GM12864 (cell line): ENCODE measurements around the gene CARS2.

ENCODE experiments used
- DNase-seq: peaks from one replicate; pipeline ENCODE4 v3.0.0-alpha.2; 2011; ENCODE audit warnings: low read depth
- H3K4me3 ChIP-seq: 2 replicates; pipeline ENCODE4 v1.5.1; 2011; ENCODE audit warnings: mild to moderate bottlenecking, low read depth, low read length, control low read depth
- TF ChIP-seq, protein P1 (sequence below): IDR thresholded peaks from 2 replicates; pipeline ENCODE4 v1.5.1; 2011; ENCODE audit warnings: low read depth, mild to moderate bottlenecking, moderate library complexity, low read length, control low read depth, inconsistent platforms; ENCODE audit errors: missing control alignments

CARS2 gene

GRCh38 chr13:110645750-110646149, 60.2 kb downstream of the CARS2 start:
- DNase-seq: no peak
- no peak overlapping the region for H3K4me3 ChIP-seq
- TF ChIP-seq, protein P1, sequence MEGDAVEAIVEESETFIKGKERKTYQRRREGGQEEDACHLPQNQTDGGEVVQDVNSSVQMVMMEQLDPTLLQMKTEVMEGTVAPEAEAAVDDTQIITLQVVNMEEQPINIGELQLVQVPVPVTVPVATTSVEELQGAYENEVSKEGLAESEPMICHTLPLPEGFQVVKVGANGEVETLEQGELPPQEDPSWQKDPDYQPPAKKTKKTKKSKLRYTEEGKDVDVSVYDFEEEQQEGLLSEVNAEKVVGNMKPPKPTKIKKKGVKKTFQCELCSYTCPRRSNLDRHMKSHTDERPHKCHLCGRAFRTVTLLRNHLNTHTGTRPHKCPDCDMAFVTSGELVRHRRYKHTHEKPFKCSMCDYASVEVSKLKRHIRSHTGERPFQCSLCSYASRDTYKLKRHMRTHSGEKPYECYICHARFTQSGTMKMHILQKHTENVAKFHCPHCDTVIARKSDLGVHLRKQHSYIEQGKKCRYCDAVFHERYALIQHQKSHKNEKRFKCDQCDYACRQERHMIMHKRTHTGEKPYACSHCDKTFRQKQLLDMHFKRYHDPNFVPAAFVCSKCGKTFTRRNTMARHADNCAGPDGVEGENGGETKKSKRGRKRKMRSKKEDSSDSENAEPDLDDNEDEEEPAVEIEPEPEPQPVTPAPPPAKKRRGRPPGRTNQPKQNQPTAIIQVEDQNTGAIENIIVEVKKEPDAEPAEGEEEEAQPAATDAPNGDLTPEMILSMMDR: no peak

GRCh38 chr13:110644892-110645521, 60.9 kb downstream of the CARS2 start:
- no peak overlapping the region for H3K4me3 ChIP-seq
- DNase-seq: no peak
- TF ChIP-seq, protein P1: peak; percentile 36

DNA sequence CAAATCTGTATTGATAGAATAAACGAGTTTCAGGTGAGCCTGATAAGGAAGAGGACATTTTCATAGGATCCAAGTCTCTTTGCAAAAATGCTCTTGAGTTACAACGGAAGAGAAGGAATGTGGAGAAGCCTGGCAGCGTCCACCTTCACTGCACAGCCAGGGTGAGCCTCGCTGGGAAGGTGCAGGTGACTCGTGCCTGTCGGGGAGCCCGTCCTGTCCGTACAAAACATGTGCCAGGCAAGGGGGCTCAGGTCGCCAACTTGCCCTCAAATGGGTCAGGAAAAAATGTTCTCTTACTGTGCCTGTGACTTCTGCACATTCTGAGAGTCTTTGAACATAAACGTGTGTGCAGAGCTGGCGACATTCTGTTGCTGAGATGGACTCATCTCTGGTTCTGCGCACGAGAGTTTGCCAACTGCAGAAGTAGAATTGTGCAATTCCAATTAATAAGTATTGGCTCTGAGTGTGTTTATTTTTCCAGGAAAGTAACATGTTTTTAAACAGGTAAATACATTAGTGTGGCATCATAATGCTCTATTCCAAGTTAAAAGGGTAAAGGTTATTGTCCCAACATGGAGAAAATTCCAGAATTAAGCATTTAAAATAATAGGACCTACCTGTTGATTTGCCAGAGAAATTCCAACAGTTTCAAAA, 62.0 kb downstream of the CARS2 start:
- DNase-seq: no peak
- TF ChIP-seq, protein P1: no peak
- no peak overlapping the region for H3K4me3 ChIP-seq

DNA sequence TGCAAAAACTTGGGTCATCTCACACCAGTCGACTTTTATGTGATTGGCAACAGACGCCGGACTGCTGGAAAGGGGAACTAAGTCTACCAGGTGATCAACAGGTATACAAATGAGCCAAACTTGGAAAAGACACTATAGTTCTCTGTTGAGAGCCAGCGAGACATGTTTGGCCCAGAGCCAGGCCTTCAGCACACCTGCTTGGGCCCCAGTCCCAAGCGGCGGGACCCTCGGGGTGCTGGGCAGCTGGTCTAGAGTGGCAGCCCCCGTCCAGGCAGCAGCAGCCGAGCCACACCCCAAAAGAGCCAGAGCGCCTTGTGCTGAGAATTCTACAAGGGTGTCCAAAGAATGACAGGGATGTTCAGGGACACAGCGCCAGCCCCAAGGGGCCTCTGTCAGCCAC, 62.6 kb downstream of the CARS2 start:
- H3K4me3 ChIP-seq: no peak overlapping the region
- DNase-seq: no peak
- TF ChIP-seq, protein P1: no peak

DNA sequence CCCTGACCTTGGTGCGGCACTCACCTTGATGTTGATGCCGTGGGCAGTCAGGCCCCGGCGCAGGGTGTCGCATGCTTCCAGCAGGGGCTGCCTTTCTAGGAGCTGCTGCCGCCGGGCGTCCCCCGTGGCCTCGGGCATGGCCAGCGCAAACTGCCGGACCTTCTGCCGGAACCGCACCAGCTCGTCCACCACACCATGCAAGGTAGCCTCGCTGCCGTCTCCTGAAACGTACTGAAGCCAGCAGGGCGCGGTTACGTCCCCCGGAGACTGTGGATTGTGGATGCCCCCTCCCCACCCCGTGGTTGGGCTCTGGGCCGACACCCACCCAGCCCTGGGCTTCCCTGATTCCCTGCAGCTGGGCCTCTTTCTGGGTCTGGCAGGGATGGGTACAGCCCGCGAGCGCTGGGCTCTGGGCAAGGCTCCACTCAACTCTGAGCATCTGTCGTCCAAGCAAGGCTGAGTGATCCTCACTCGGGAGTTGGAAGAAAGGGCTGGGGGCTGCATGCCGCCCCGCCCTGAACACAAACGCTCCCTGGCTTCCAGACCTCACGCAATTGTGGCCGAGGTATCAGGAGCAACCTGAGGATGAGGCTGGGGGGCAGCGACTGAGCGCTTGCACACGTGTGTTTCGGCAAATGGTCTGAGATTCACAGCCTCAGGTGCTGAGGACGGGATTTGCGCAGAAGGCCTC, 63.5 kb downstream of the CARS2 start:
- no peak for DNase-seq
- TF ChIP-seq, protein P1: no peak
- no peak overlapping the region for H3K4me3 ChIP-seq

DNA sequence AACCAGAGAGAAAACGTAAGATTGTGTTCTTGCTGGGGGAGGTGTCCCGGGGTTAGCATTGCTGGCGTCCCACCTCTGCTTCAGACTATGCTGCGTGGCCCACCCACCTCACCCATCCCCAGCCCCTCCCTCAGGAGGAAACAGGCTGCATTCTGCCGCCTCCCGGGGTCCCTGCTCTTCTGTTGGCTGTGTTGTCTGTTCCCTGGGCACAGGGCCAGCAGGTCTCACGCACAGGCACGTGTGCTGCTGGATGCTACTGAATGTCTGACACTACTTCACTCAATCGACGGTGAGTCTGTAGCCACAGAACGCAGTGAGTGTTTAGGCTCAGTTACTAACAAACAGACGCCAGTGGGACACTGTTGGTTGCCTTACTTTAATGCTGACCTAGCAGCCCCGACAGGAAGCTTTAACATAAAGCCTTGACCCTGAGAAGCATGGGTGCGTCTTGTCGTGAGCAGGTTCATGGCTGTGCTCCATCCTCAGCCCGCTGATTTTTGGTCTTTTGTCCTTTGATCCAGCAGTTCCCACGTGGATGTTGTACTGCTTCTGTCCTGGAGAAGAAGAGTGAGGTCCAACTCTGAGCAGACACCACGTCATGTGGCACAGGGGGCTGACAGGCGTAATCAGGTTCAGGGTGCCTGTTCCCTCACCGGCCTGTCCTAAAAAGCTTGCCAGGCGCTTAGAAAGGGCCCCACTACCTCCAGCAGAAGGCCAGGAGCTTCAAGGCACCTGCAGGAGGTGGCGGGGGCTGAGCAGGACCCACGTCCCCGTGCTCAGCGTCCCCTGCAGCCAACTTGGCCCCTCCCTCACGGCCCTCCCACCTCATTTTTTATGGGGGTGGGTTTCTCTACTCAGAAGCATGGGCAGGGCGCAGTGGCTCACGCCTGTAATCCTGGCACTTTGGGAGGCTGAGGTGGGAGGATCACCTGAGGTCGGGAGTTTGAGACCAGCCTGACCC, 64.6 kb downstream of the CARS2 start:
- TF ChIP-seq, protein P1: no peak
- no peak overlapping the region for H3K4me3 ChIP-seq
- DNase-seq: no peak
